Neural cell (in vitro differentiated cells): ENCODE data around the gene ATE1.
"Not testable (repeated sequence)": the region's sequence is repeated elsewhere in the genome, so short reads cannot be mapped to it uniquely, and the experiment has no call there.

Experiments
- CTCF ChIP-seq: fragments of 450-650 bp; IDR thresholded peaks from 2 replicates; pipeline ENCODE4 v1.5.1; 2014; ENCODE audit warnings: antibody characterized with exemption, mild to moderate bottlenecking, moderate library complexity; ENCODE audit not compliant: poor library complexity, severe bottlenecking
- EP300 ChIP-seq: fragments of 450-650 bp; conservative IDR thresholded peaks from 2 replicates; pipeline ENCODE4 v1.6.1; 2014; ENCODE audit warnings: antibody characterized with exemption, mild to moderate bottlenecking, moderate library complexity; ENCODE audit not compliant: poor library complexity, severe bottlenecking
- EZH2 ChIP-seq: fragments of 200-600, 300-800 bp; shearing (Covaris generic), sonication (generic); IDR thresholded peaks from 2 replicates; pipeline ENCODE4 v1.6.1; 2014; ENCODE audit warnings: antibody characterized with exemption, low read length, borderline replicate concordance, mild to moderate bottlenecking; ENCODE audit not compliant: insufficient read depth, poor library complexity, severe bottlenecking
- MXI1 ChIP-seq: fragments of 450-650 bp; conservative IDR thresholded peaks from 2 replicates; pipeline ENCODE4 v1.6.1; 2014; ENCODE audit warnings: antibody characterized with exemption, mild to moderate bottlenecking; ENCODE audit not compliant: poor library complexity, severe bottlenecking
- POLR2AphosphoS5 ChIP-seq: IDR thresholded peaks from 2 replicates; pipeline ENCODE4 v1.6.1; 2012
- RAD21 ChIP-seq: fragments of 450-650 bp; conservative IDR thresholded peaks from 2 replicates; pipeline ENCODE4 v1.6.1; 2014; ENCODE audit warnings: antibody characterized with exemption, mild to moderate bottlenecking, moderate library complexity
- TAF1 ChIP-seq: IDR thresholded peaks from 2 replicates; pipeline ENCODE4 v1.6.1; 2012; ENCODE audit warnings: low read depth
- TF ChIP-seq, protein P1 (sequence below): IDR thresholded peaks from 2 replicates; pipeline ENCODE4 v1.6.1; 2012; ENCODE audit warnings: borderline replicate concordance

- not testable (repeated sequence) for TF ChIP-seq CTCF, POLR2AphosphoS5, RAD21, TAF1, EZH2, EP300, MXI1
- TF ChIP-seq, protein P1, sequence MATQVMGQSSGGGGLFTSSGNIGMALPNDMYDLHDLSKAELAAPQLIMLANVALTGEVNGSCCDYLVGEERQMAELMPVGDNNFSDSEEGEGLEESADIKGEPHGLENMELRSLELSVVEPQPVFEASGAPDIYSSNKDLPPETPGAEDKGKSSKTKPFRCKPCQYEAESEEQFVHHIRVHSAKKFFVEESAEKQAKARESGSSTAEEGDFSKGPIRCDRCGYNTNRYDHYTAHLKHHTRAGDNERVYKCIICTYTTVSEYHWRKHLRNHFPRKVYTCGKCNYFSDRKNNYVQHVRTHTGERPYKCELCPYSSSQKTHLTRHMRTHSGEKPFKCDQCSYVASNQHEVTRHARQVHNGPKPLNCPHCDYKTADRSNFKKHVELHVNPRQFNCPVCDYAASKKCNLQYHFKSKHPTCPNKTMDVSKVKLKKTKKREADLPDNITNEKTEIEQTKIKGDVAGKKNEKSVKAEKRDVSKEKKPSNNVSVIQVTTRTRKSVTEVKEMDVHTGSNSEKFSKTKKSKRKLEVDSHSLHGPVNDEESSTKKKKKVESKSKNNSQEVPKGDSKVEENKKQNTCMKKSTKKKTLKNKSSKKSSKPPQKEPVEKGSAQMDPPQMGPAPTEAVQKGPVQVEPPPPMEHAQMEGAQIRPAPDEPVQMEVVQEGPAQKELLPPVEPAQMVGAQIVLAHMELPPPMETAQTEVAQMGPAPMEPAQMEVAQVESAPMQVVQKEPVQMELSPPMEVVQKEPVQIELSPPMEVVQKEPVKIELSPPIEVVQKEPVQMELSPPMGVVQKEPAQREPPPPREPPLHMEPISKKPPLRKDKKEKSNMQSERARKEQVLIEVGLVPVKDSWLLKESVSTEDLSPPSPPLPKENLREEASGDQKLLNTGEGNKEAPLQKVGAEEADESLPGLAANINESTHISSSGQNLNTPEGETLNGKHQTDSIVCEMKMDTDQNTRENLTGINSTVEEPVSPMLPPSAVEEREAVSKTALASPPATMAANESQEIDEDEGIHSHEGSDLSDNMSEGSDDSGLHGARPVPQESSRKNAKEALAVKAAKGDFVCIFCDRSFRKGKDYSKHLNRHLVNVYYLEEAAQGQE, result not testable (repeated sequence)
Measured at GRCh38 chr10:121757241-121757640, 170.6 kb downstream of the ATE1 start.
